SK-N-SH treated with all-trans-retinoic acid at 6 μM for 48 hours (cell line): Measurements from ENCODE around the gene LPP.

Source experiments
- ATAC-seq: fragments of 200-7000 bp; cut with Tn5 transposase; 3 replicates; pipeline ENCODE4 v1.9.1; 2020; ENCODE audit warnings: mild to moderate bottlenecking, moderate library complexity
- ARNTL ChIP-seq: fragments of 450-650 bp; formaldehyde crosslinking; IDR thresholded peaks from 2 replicates; pipeline ENCODE4 v1.5.0; 2020; ENCODE audit warnings: low read depth, mild to moderate bottlenecking, moderate library complexity, borderline replicate concordance
- BACH2 ChIP-seq: fragments of 250-450 bp; sonication (Bioruptor Pico); IDR thresholded peaks from 2 replicates; pipeline ENCODE4 v1.9.0; 2021; ENCODE audit warnings: mild to moderate bottlenecking, borderline replicate concordance
- CREB5 ChIP-seq: fragments of 250-450 bp; sonication (Bioruptor Pico); IDR thresholded peaks from 2 replicates; pipeline ENCODE4 v1.5.1; 2020; ENCODE audit warnings: low read depth, mild to moderate bottlenecking, moderate library complexity
- CSDC2 ChIP-seq: fragments of 250-450 bp; sonication (Bioruptor Pico); IDR thresholded peaks from 2 replicates; pipeline ENCODE4 v1.5.0; 2020; ENCODE audit warnings: mild to moderate bottlenecking, moderate library complexity
- CSRNP3 ChIP-seq: fragments of 250-450 bp; sonication (Bioruptor Pico); IDR thresholded peaks from 2 replicates; pipeline ENCODE4 v1.5.1; 2021; ENCODE audit warnings: mild to moderate bottlenecking, moderate library complexity
- ESRRG ChIP-seq: fragments of 250-450 bp; sonication (Bioruptor Pico); IDR thresholded peaks from 2 replicates; pipeline ENCODE4 v1.6.1; 2021; ENCODE audit warnings: mild to moderate bottlenecking
- GLIS3 ChIP-seq: fragments of 250-450 bp; sonication (Bioruptor Pico); IDR thresholded peaks from 2 replicates; pipeline ENCODE4 v1.5.0; 2020; ENCODE audit warnings: mild to moderate bottlenecking, moderate library complexity
- ISL1 ChIP-seq: fragments of 250-450 bp; sonication (Bioruptor Pico); IDR thresholded peaks from 2 replicates; pipeline ENCODE4 v2.1.2; 2022; ENCODE audit warnings: mild to moderate bottlenecking, moderate library complexity
- PATZ1 ChIP-seq: fragments of 250-450 bp; sonication (Bioruptor Pico); IDR thresholded peaks from 2 replicates; pipeline ENCODE4 v1.8.0; 2020; ENCODE audit warnings: mild to moderate bottlenecking, moderate library complexity, borderline replicate concordance
- POU6F1 ChIP-seq: fragments of 250-450 bp; sonication (Bioruptor Pico); IDR thresholded peaks from 2 replicates; pipeline ENCODE4 v1.8.0; 2021; ENCODE audit warnings: low read depth, mild to moderate bottlenecking, moderate library complexity, borderline replicate concordance
- PPARA ChIP-seq: fragments of 250-450 bp; sonication (Bioruptor Pico); IDR thresholded peaks from 2 replicates; pipeline ENCODE4 v1.5.0; 2020; ENCODE audit warnings: mild to moderate bottlenecking, borderline replicate concordance
- RARB ChIP-seq: fragments of 250-450 bp; sonication (Bioruptor Pico); IDR thresholded peaks from 2 replicates; pipeline ENCODE4 v1.8.0; 2021; ENCODE audit warnings: mild to moderate bottlenecking, moderate library complexity
- SNAI2 ChIP-seq: fragments of 250-450 bp; sonication (Bioruptor Pico); IDR thresholded peaks from 2 replicates; pipeline ENCODE4 v1.5.0; 2020; ENCODE audit warnings: mild to moderate bottlenecking, moderate library complexity
- TCF4 ChIP-seq: fragments of 250-450 bp; sonication (Bioruptor Pico); IDR thresholded peaks from 2 replicates; pipeline ENCODE4 v1.8.0; 2021; ENCODE audit warnings: mild to moderate bottlenecking, moderate library complexity, borderline replicate concordance
- TSHZ2 ChIP-seq: fragments of 250-450 bp; sonication (Bioruptor Pico); IDR thresholded peaks from 2 replicates; pipeline ENCODE4 v1.5.0; 2020; ENCODE audit warnings: mild to moderate bottlenecking, moderate library complexity
- ZC3H10 ChIP-seq: fragments of 250-450 bp; sonication (Bioruptor Pico); IDR thresholded peaks from 2 replicates; pipeline ENCODE4 v1.5.1; 2021; ENCODE audit warnings: mild to moderate bottlenecking, moderate library complexity
- ZFP3 ChIP-seq: fragments of 250-450 bp; sonication (Bioruptor Pico); IDR thresholded peaks from 2 replicates; pipeline ENCODE4 v1.5.0; 2020; ENCODE audit warnings: mild to moderate bottlenecking, moderate library complexity
- ZFP30 ChIP-seq: fragments of 450-650 bp; formaldehyde crosslinking; IDR thresholded peaks from 2 replicates; pipeline ENCODE4 v1.5.0; 2022; ENCODE audit warnings: mild to moderate bottlenecking, moderate library complexity
- ZNF565 ChIP-seq: fragments of 450-650 bp; formaldehyde crosslinking; conservative IDR thresholded peaks from 2 replicates; pipeline ENCODE4 v1.5.0; 2020; ENCODE audit warnings: low read depth, mild to moderate bottlenecking, moderate library complexity
- ZNF70 ChIP-seq: fragments of 450-650 bp; formaldehyde crosslinking; IDR thresholded peaks from 2 replicates; pipeline ENCODE4 v1.5.0; 2020; ENCODE audit warnings: mild to moderate bottlenecking, moderate library complexity
- ZNF8 ChIP-seq: fragments of 450-650 bp; formaldehyde crosslinking; IDR thresholded peaks from 2 replicates; pipeline ENCODE4 v1.5.0; 2020; ENCODE audit warnings: mild to moderate bottlenecking, moderate library complexity

LPP gene

GRCh38 chr3:188934989-188935388 lies 781.0 kb downstream of the LPP start:
- no peak for ATAC-seq
- TF ChIP-seq ESRRG (CRISPR knock-in tag) (no peak), TCF4 (CRISPR knock-in tag) (no peak), ZC3H10 (CRISPR knock-in tag) (no peak), ARNTL (no peak), ZNF565 (CRISPR knock-in tag) (no peak), TSHZ2 (CRISPR knock-in tag) (no peak), CREB5 (CRISPR knock-in tag) (no peak), GLIS3 (no peak)

GRCh38 chr3:188936597-188937107 lies 782.7 kb downstream of the LPP start:
- TF ChIP-seq RARB (CRISPR knock-in tag) (no peak), SNAI2 (CRISPR knock-in tag) (no peak), POU6F1 (CRISPR knock-in tag) (no peak), ZFP30 (CRISPR knock-in tag) (no peak), ZNF565 (CRISPR knock-in tag) (no peak), PPARA (CRISPR knock-in tag) (no peak), ZNF8 (CRISPR knock-in tag) (no peak), ZFP3 (no peak), ZC3H10 (CRISPR knock-in tag) (no peak), CSRNP3 (CRISPR knock-in tag) (no peak), ARNTL (no peak), CREB5 (CRISPR knock-in tag) (no peak), ISL1 (CRISPR knock-in tag) (no peak), TSHZ2 (CRISPR knock-in tag) (no peak), ZNF70 (no peak), BACH2 (no peak), PATZ1 (no peak), CSDC2 (CRISPR knock-in tag) (no peak), GLIS3 (no peak)
- ATAC-seq: no peak
